ENCODE data around the gene STON2.

Gene STON2

DNA sequence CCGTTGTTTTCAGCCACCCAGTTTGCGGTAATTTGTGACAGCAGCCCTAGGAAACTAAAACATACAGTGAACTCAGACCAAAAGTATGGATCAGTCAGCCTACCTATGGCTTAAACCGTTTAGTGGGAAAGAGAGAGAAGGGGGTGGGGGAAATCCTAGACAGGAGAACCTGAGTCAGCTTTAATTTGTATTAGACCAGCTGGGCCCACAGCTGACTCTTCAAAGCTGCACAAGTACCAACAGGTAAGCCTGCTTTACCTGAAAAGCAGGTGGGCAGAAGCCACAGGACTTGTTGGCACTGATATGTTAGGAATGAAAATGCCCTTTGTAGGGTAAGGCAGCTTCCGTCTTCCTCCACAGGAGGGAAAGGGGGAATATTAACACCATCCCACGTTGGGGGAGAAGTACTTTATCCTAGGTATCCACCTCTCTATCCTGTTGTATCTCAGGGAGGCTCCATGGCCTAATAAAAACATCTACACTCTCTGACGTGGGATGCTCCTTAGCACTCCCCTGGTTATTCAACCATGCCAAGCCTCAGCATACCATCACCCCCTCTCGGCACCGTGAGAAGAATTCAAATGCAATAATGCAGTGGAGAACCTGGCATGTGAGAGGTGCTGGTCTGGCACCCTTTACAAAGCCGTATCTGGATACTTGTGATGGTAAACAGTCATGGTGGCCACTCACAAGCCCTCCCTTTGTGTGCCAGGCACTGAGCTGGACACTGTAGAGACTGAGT is 70.3 kb downstream of the STON2 start:
- no peak for DNase-seq

DNA sequence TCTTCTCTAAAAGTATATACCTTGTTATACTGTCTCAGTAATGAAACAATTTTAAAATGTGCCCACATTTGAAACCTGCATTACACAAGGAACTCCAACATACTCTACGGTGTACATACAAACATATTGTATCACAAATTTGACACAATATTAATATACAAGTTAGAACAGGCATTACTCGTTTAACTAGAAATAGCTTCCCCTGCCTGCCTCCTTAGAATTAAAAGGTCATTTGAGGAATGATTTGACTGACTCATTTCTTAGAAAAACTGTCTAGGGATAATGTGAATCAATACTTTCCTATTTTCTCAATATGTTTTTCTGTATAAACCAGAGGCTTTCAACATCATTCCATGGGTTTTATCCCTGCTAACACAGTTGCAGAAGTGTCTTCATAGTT is 73.7 kb downstream of the STON2 start:
- no peak for DNase-seq

GRCh38 chr14:81324011-81324410 is 76.1 kb downstream of the STON2 start:
- DNase-seq: no peak

DNA sequence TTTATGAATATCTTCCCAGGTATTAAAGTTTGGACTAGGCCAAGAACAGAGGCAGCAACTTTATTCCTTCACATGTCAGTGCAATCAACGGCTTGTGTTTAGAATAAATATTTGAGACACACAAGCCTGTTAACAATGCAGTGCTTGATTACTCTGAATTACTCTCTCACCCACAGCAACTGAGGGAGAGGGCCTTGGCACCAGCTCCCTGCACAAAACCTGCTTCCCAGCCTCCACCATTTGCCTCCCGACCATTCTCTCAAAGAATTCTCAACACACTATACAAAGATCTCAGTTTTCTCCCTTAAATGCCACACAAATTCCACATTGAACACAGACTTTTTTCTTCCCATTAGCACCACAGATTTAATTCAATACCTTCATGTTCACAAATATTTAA is 77.0 kb downstream of the STON2 start:
- no peak for DNase-seq

DNA sequence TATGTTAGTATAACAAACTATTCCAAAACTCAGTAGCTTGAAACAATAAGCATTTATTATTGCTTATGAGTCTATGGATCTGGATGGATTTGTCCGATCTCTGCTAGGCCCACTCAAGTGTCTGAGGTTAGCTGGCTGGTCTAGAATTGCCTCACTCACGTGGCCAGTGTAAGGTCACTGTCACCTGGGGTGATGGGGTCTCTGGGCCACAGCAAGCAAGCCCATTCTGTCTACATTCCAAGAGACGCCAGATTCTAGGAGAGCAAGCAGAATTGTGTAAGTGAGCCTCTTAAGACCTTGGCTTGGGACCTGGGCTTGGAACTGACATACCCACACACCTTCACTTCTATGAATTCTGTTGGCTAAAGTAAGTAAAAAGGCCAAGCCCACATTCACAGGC is 80.2 kb downstream of the STON2 start:
- DNase-seq: no peak

DNA sequence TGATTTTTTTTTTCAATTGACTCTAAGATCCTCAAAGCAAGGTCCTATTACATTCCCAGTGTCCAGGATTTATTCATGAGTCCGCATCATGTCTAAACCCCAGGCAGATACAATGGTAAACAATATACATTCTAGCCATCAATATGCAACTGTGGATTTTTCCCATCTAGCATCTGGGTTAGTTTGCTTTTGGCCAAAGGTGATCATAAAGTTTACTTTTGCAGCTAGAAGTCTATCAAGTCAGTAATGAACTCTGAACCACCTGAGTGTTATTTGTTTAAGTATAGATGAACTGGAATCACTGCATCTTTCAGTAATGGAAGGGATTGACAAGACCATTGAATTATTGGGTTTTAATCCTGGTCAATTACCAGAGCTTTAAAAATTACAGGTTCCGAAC is 80.8 kb downstream of the STON2 start:
- DNase-seq: no peak

- no peak for DNase-seq
Measured at GRCh38 chr14:81315341-81315740, 84.8 kb downstream of the STON2 start.

- DNase-seq: no peak
Measured at GRCh38 chr14:81314443-81315175, 85.5 kb downstream of the STON2 start.

GRCh38 chr14:81313775-81314429 is 86.2 kb downstream of the STON2 start:
- no peak for DNase-seq

DNA sequence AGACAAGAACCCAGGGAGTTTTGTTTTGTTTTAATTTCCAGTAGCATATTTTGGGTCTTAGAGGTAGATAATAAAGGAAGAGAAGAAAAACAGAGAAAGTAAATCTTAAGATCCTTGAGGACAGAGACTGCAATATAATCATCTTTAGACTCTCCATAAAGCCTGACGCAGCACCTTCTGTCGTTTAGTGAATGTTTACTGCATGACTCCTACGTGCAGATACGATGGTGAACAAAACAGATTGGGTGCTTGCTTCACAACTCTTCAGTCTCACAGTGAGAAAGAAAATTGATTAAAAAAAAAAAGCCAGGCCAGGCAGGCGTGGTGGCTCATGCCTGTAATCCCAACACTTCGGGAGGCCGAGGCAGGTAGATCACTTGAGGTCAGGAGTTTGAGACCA is 86.9 kb downstream of the STON2 start:
- no peak for DNase-seq

DNA sequence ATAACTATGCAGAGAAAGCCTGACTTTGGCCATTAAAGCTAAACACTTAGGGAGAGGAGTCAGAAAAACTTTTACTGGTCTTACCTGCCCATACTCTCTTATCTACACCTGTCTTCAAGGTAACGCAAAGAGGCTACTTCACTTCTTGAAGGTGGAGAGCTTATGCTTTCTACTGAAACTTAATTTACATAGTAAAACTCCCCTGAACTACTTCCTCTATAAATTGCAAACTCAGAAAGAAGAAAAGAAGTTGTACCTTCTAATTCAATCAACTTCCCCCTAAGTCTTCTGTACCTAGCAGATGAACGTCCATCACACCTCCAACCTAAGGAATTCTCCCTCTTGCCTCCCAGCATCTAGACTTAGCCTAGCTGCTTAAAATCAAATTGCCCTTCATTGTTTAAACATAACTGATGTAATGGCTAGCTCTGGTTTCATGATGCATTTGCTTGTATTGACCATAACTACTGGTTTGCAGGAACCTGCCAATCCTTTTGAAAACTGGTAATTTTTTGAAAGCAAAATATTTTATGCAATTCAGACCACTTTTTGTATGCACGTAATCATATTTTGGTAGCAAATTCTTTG is 87.7 kb downstream of the STON2 start:
- DNase-seq: no peak

GRCh38 chr14:81311778-81312177 is 88.3 kb downstream of the STON2 start:
- DNase-seq: no peak

- DNase-seq: no peak
Measured at GRCh38 chr14:81311141-81311540, 89.0 kb downstream of the STON2 start.

- no peak for DNase-seq
Measured at GRCh38 chr14:81310606-81311005, 89.5 kb downstream of the STON2 start.

DNA sequence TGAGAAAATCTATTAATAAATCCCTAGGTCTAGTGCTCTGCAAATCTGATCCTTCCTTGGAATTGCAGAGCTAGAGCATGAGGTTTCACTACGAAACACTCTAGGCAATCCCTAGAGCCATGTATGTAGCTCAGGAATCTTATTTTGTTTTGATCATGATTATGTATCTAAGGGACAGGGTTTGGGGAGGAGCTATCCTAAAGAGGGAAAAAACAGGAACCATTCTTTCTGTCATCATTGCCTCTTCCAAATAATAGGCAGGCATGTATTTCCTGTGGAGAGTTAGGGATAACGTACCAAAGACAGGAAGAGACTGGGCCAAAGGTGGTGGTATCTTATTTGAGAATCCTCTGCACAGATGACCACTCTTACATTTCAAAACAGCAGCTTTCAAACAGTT is 90.6 kb downstream of the STON2 start:
- DNase-seq: no peak

DNA sequence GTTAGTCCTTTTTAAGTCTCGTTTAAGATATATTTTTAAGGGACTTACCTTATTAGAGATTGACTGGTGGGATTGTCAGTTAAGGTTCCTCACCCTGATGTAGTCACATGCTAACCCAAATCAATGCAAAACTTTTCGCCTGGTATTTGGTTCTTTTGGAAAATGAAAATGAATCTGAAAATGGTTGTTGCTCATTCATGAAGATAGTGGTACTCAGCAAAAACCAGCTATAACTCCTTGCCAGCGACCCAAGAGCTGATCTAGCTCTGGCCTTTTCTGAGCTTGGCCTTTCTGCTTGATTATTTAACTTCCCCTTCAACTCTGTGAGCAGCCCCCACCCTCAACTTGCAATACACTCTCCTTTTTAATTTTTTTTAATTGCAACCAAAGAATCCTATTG is 94.4 kb downstream of the STON2 start:
- DNase-seq: no peak

GRCh38 chr14:81305065-81305464 is 95.1 kb downstream of the STON2 start:
- DNase-seq: no peak

- peak; percentile 83 for DNase-seq
Measured at GRCh38 chr14:81303258-81303935, 96.7 kb downstream of the STON2 start.

DNA sequence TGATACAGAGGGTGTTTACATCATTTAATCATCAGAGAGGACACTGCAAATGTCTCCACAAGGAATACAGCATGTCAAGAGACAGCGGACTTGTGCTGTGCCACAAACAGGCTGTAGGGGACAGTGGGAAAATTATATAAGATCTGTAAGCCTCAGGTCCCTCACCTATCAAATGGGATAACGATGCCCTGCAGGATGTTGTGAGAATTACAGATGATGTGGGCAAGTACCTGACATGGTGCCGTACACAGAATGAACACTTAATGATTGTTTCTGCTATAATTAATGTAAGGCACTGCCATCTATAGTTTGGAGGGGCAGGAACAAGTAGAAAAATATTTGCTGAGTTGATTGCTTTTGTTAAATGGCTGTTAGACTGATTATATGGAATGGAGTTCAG is 97.5 kb downstream of the STON2 start:
- no peak for DNase-seq

GRCh38 chr14:81301813-81302212 is 98.3 kb downstream of the STON2 start:
- no peak for DNase-seq

- DNase-seq: no peak
Measured at GRCh38 chr14:81301371-81301770, 98.8 kb downstream of the STON2 start.

DNA sequence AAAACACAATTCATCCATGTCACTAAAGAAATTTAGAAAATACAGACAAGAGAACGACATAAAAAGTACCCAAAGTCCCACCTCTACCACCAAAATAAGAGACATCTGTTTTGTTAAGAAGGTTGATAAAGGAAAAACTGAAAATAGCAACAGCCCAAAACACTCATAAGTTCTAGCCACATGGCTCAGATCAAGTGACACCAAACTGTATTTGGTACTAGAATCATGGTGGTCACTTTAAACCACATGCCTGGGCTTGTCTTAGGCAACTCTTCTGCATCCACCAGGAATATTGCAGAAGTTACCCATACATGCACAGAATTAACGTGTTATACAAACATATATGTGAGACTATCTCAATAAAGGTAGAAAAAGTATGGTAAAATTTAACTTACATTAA is 101.2 kb downstream of the STON2 start:
- no peak for DNase-seq

DNA sequence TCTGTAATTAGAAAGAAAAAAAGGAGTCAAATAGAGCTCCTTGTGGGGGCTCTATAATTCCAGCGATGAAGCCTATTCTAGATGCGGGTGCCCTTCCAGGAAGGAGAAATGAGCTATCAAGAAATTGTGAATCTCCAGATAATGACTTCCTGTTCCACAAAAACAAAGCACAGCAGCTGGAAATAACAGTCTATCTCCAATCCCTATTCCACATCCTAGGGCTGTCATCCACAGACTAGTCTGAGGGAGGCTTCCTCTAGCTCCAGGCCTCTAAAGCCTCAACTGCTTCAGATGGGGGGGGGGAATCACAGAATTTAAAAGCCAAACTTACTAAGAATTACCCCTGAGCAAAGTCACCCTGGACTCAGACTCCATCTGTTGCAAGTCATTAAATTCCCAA is 102.0 kb downstream of the STON2 start:
- DNase-seq: no peak
